LNCAP (cell line): ENCODE measurements around the gene ADGRD1.

Source experiments
- TF ChIP-seq, protein P1 (sequence below): fragments of 450-650 bp; IDR thresholded peaks from 2 replicates; pipeline ENCODE4 v1.5.1; 2017; ENCODE audit warnings: mild to moderate bottlenecking

The ADGRD1 gene

GRCh38 chr12:131007031-131007739, 53.5 kb downstream of the ADGRD1 start:
- TF ChIP-seq, protein P1, sequence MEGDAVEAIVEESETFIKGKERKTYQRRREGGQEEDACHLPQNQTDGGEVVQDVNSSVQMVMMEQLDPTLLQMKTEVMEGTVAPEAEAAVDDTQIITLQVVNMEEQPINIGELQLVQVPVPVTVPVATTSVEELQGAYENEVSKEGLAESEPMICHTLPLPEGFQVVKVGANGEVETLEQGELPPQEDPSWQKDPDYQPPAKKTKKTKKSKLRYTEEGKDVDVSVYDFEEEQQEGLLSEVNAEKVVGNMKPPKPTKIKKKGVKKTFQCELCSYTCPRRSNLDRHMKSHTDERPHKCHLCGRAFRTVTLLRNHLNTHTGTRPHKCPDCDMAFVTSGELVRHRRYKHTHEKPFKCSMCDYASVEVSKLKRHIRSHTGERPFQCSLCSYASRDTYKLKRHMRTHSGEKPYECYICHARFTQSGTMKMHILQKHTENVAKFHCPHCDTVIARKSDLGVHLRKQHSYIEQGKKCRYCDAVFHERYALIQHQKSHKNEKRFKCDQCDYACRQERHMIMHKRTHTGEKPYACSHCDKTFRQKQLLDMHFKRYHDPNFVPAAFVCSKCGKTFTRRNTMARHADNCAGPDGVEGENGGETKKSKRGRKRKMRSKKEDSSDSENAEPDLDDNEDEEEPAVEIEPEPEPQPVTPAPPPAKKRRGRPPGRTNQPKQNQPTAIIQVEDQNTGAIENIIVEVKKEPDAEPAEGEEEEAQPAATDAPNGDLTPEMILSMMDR, result no peak

GRCh38 chr12:131007740-131008117, 54.0 kb downstream of the ADGRD1 start:
- TF ChIP-seq, protein P1, result no peak

DNA sequence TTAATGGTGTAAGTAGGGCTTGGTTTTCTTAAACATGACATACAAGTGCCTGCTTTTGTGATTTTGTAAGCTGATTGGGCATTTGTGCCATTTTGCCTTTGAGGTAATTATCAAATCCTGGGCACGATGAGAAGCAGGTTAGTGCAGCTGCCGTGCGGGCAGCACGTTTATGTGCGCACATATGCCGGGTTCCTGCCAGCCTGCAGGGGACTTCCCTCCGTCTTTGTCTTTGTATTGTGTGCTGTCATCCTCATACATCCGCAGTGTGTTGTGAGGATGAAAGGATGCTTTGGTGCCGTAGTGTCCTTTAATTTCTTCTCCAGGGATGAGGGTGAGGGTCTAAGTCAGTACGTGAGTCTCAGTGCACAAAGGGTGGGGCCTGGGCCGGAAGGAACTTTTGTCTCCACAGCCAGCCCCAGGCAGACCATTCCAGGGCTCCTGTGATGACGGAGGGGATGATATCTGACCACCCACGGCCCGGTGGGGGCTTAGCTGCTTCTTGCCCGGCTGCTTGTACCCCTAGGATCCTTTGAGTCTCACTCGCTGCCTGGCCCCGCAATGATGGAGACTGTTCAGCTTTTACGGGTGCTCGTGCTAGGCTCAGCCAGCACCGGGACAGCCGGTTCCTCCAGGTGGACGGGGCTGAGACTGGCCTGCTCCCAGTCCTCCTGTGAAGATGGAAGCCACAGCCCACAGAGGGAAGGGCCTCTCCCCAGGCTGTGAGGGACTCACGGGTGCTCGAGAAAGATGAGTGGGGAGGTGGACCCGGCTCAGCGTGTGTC, 54.6 kb downstream of the ADGRD1 start:
- TF ChIP-seq, protein P1, result no peak

DNA sequence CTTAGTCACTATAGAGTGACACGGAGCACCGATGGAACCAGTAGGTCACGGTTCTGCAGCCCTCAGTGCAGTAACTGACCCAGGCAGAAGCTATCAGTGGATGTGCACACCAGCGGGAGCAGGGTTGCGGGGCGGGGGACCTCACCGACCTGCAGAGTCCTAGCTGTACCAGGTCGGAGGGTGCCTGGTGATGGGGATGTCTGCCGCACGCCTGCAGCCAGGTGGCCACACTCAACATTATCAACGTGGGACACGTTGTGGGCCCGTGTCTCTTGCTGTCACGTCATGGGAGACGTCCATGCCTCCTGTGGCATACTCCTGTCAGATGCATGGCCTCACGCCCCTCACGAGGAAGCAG, 55.2 kb downstream of the ADGRD1 start:
- TF ChIP-seq, protein P1, result no peak

DNA sequence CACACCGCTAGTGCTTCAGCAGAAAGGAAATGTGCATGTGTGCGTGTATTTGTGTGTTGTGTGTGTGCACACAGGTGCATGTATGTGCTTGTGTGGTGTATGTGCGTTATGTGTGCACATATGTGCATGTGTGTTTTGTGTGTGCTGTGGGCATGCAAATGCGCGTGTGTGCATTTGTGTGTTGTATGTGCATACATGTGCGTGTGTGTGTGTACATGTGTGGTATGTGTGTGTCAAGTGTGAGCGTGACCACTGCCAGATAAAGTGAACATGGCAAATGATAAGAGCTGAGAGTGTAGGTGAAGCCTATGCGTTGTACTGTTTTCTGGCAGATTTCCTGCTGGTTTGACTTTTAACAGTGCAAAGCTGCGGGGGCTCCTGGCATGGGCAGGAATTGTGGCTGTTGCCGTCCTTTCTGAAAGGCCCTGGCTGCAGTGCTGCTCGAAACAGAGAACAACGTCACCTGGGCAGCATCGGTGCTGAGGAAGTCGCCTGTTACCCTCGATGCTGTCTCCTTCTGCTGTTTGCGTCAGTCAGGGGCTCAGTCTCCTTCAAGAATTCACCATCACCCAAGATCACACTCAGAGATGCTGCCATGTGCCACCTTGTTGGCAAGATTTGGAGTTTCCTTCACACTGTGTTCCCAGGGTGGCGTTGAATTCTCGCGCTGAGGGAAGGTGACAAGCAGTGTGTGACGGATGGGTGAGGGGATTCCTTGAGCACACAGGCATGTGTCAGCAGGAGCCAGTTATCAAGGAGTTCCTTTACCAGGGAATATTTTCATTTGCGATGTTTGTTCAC, 56.1 kb downstream of the ADGRD1 start:
- TF ChIP-seq, protein P1, result no peak

GRCh38 chr12:131010396-131011131, 56.9 kb downstream of the ADGRD1 start:
- TF ChIP-seq, protein P1, result no peak
